ENCODE data around the gene GABRG3.
"Not testable (repeated sequence)": the region's sequence is repeated elsewhere in the genome, so short reads cannot be mapped to it uniquely, and the experiment has no call there.

Gene GABRG3

GRCh38 chr15:27179789-27180188 is 208.8 kb downstream of the GABRG3 start:
- ATAC-seq (ENCODE audit: low read depth) (no peak), DNase-seq (ENCODE audit: low spot score) (no peak)
- TF ChIP-seq CTCF (IDR thresholded peaks at IDR 0.05; ENCODE audit: poor library complexity, severe bottlenecking), result no peak
- Histone ChIP-seq H3K36me3 (ENCODE audit: low read depth) (no peaks in the 10 kb centered on the region), H3K27ac (ENCODE audit: poor library complexity, severe bottlenecking) (no peak overlapping the region), H3K4me1 (ENCODE audit: insufficient read depth, poor library complexity, severe bottlenecking) (no peaks in the 10 kb centered on the region), H3K27me3 (ENCODE audit: insufficient read depth, poor library complexity, severe bottlenecking) (peaks cover under 1% of the 10 kb centered on the region), H3K9me3 (ENCODE audit: severe bottlenecking) (peaks cover 13% of the 10 kb centered on the region), H3K4me3 (ENCODE audit: severe bottlenecking) (no peak overlapping the region)

GRCh38 chr15:27182561-27183110 is 211.7 kb downstream of the GABRG3 start:
- TF ChIP-seq CTCF (IDR thresholded peaks at IDR 0.05; ENCODE audit: poor library complexity, severe bottlenecking), result no peak
- ATAC-seq (ENCODE audit: low read depth) (no peak), DNase-seq (ENCODE audit: low spot score) (no peak)
- Histone ChIP-seq H3K9me3 (ENCODE audit: severe bottlenecking) (peaks cover 3% of the 10 kb centered on the region), H3K36me3 (ENCODE audit: low read depth) (no peaks in the 10 kb centered on the region), H3K27me3 (ENCODE audit: insufficient read depth, poor library complexity, severe bottlenecking) (peaks cover 5% of the 10 kb centered on the region), H3K4me3 (ENCODE audit: severe bottlenecking) (no peak overlapping the region), H3K4me1 (ENCODE audit: insufficient read depth, poor library complexity, severe bottlenecking) (no peaks in the 10 kb centered on the region), H3K27ac (ENCODE audit: poor library complexity, severe bottlenecking) (no peak overlapping the region)

GRCh38 chr15:27183201-27183600 is 212.2 kb downstream of the GABRG3 start:
- Histone ChIP-seq H3K9me3 (ENCODE audit: severe bottlenecking) (peaks cover 3% of the 10 kb centered on the region), H3K4me3 (ENCODE audit: severe bottlenecking) (no peak overlapping the region), H3K27ac (ENCODE audit: poor library complexity, severe bottlenecking) (no peak overlapping the region), H3K4me1 (ENCODE audit: insufficient read depth, poor library complexity, severe bottlenecking) (no peaks in the 10 kb centered on the region), H3K27me3 (ENCODE audit: insufficient read depth, poor library complexity, severe bottlenecking) (peaks cover 5% of the 10 kb centered on the region), H3K36me3 (ENCODE audit: low read depth) (no peaks in the 10 kb centered on the region)
- ATAC-seq (ENCODE audit: low read depth), result no peak
- DNase-seq (ENCODE audit: low spot score), result no peak
- no peak for TF ChIP-seq CTCF (IDR thresholded peaks at IDR 0.05; ENCODE audit: poor library complexity, severe bottlenecking)

GRCh38 chr15:27191515-27191914 is 220.5 kb downstream of the GABRG3 start:
- H3K27ac ChIP-seq (ENCODE audit: poor library complexity, severe bottlenecking); DNase-seq (ENCODE audit: low spot score); H3K4me3 ChIP-seq (ENCODE audit: severe bottlenecking): not testable (repeated sequence)

GRCh38 chr15:27196691-27197090 is 225.7 kb downstream of the GABRG3 start:
- TF ChIP-seq CTCF (IDR thresholded peaks at IDR 0.05; ENCODE audit: poor library complexity, severe bottlenecking), result no peak
- no peaks in the 10 kb centered on the region for H3K36me3 ChIP-seq (ENCODE audit: low read depth)
- H3K4me3 ChIP-seq (ENCODE audit: severe bottlenecking), result no peak overlapping the region
- DNase-seq (ENCODE audit: low spot score), result no peak
- H3K27me3 ChIP-seq (ENCODE audit: insufficient read depth, poor library complexity, severe bottlenecking), result peaks cover 15% of the 10 kb centered on the region
- H3K27ac ChIP-seq (ENCODE audit: poor library complexity, severe bottlenecking), result no peak overlapping the region
- no peaks in the 10 kb centered on the region for H3K4me1 ChIP-seq (ENCODE audit: insufficient read depth, poor library complexity, severe bottlenecking)
- H3K9me3 ChIP-seq (ENCODE audit: severe bottlenecking), result peaks cover 2% of the 10 kb centered on the region
- ATAC-seq (ENCODE audit: low read depth), result no peak

More at GRCh38 chr15:27191515-27191914, 220.5 kb downstream of the GABRG3 start:
- not testable (repeated sequence) for ATAC-seq (ENCODE audit: low read depth); H3K4me1 ChIP-seq (ENCODE audit: insufficient read depth, poor library complexity, severe bottlenecking); H3K27me3 ChIP-seq (ENCODE audit: insufficient read depth, poor library complexity, severe bottlenecking); H3K36me3 ChIP-seq (ENCODE audit: low read depth); H3K9me3 ChIP-seq (ENCODE audit: severe bottlenecking)

Measured in RWPE2 (cell line).